GDM1 (cell line): Measurements from ENCODE around the gene B4GALT2.

Experiments used
- DNase-seq: peaks from one replicate; lab custom pipeline; 2025; lab: John Stamatoyannopoulos, UW

The B4GALT2 gene

GRCh38 chr1:44002606-44003157, 23.7 kb downstream of the B4GALT2 start:
- no peak for DNase-seq

GRCh38 chr1:44008259-44008658, 29.2 kb downstream of the B4GALT2 start:
- DNase-seq: no peak

- no peak for DNase-seq
Observed at GRCh38 chr1:44010935-44011471, 32.0 kb downstream of the B4GALT2 start.

- no peak for DNase-seq
Observed at GRCh38 chr1:44012404-44012803, 33.4 kb downstream of the B4GALT2 start.

- DNase-seq: peak; percentile 62
Observed at GRCh38 chr1:44012941-44013609, 34.1 kb downstream of the B4GALT2 start.

GRCh38 chr1:44013949-44014348, 34.9 kb downstream of the B4GALT2 start:
- DNase-seq: no peak

- DNase-seq: no peak
Observed at GRCh38 chr1:44014365-44015104, 35.5 kb downstream of the B4GALT2 start.

- DNase-seq: no peak
Observed at GRCh38 chr1:44015206-44015605, 36.2 kb downstream of the B4GALT2 start.

- no peak for DNase-seq
Observed at GRCh38 chr1:44016041-44016889, 37.3 kb downstream of the B4GALT2 start.

GRCh38 chr1:44016890-44017400, 37.9 kb downstream of the B4GALT2 start:
- no peak for DNase-seq

GRCh38 chr1:44019466-44019948, 40.5 kb downstream of the B4GALT2 start:
- DNase-seq: no peak

GRCh38 chr1:44020464-44020863, 41.5 kb downstream of the B4GALT2 start:
- DNase-seq: no peak

- no peak for DNase-seq
Observed at GRCh38 chr1:44021156-44021555, 42.1 kb downstream of the B4GALT2 start.

- DNase-seq: no peak
Observed at GRCh38 chr1:44021581-44022321, 42.7 kb downstream of the B4GALT2 start.

- no peak for DNase-seq
Observed at GRCh38 chr1:44024031-44024902, 45.3 kb downstream of the B4GALT2 start.

- no peak for DNase-seq
Observed at GRCh38 chr1:44024903-44025525, 46.0 kb downstream of the B4GALT2 start.

- DNase-seq: no peak
Observed at GRCh38 chr1:44025816-44026215, 46.8 kb downstream of the B4GALT2 start.

GRCh38 chr1:44027320-44027719, 48.3 kb downstream of the B4GALT2 start:
- no peak for DNase-seq

GRCh38 chr1:44029260-44029910, 50.4 kb downstream of the B4GALT2 start:
- peak; percentile 66 for DNase-seq
